Kidney (tissue), 14 donors: ENCODE results near the gene KCNH8. TPM values are rescaled to one million over a fixed set of nuclear protein-coding genes. Genes with fewer than 3 reads are reported as not detected.

Source experiments
- DNase-seq, 5 donors: peaks; one replicate each; pipeline ENCODE4 v3.0.0-alpha.2; 2013 to 2020
- FAIRE-seq: peaks from 2 replicates; lab custom pipeline; 2012; peaks lifted over from hg19 to GRCh38; lab: Jason Lieb, UNC
- H3K27ac ChIP-seq, 2 donors: one replicate each; pipeline ENCODE4 v1.7.0; 2013; ENCODE audit warnings: low read depth in 2 of 2, low read length in 2 of 2, inconsistent platforms in 1 of 2
- H3K27me3 ChIP-seq: one replicate; pipeline ENCODE4 v1.7.1; 2013; ENCODE audit warnings: low read length, inconsistent platforms; ENCODE audit not compliant: control insufficient read depth, insufficient read depth
- H3K36me3 ChIP-seq, 3 donors: one replicate each; pipeline versions ENCODE4 v1.7.0 to v1.7.1; 2013; ENCODE audit warnings: low read length in 3 of 3, control low read depth in 1 of 3, inconsistent platforms in 1 of 3; ENCODE audit not compliant: insufficient read depth in 3 of 3, control insufficient read depth in 2 of 3
- H3K4me1 ChIP-seq, 3 donors: one replicate each; pipeline versions ENCODE4 v1.7.0 to v1.7.1; 2013; ENCODE audit warnings: low read length in 3 of 3, inconsistent platforms in 1 of 3, low read depth in 1 of 3; ENCODE audit not compliant: control insufficient read depth in 2 of 3, insufficient read depth in 2 of 3
- H3K4me3 ChIP-seq, 3 donors: one replicate each; pipeline versions ENCODE4 v1.7.0 to v1.8.1; 2013; ENCODE audit warnings: low read length in 3 of 3, control low read depth in 1 of 3, inconsistent platforms in 1 of 3
- H3K9ac ChIP-seq, 3 donors: one replicate each; pipeline versions ENCODE4 v1.7.0 to v1.7.1; 2013; ENCODE audit warnings: low read length in 3 of 3, control low read depth in 1 of 3, inconsistent platforms in 1 of 3
- H3K9me3 ChIP-seq, 3 donors: one replicate each; pipeline versions ENCODE4 v1.7.0 to v1.7.1; 2013; ENCODE audit warnings: low read length in 3 of 3, control low read depth in 1 of 3, inconsistent platforms in 1 of 3; ENCODE audit not compliant: control insufficient read depth in 2 of 3, insufficient read depth in 1 of 3
- intact Hi-C: fragments of 100-400 bp; cut with DNase I; formaldehyde crosslinking; loops from one replicate; pipeline ENCODE4 v1.11.1; 2022
- polyA plus RNA-seq: library from polyadenylated mRNA; stranded (reverse); fragments of 350-450 nt; fragmentation: Illumina TruSeq; extraction: RNeasy Lipid Tissue Mini Kit (QIAGEN cat#74804); gene quantifications from one replicate; pipeline ENCODE4 v1.2.3, GENCODE V29; 2014; ENCODE audit warnings: low read depth, low replicate concordance; ENCODE audit not compliant: insufficient read depth
- total RNA-seq: library from RNA; stranded (reverse); fragmentation: NEBNext Ultra II Directional; extraction: Animal tissue kit (Norgen Biotek cat#: 25700); gene quantifications from one replicate; pipeline ENCODE4 v1.2.1, GENCODE V29; 2021
- TF ChIP-seq, protein P1 (sequence below): IDR thresholded peaks from 3 replicates; pipeline ENCODE4 v1.5.1; 2012; ENCODE audit warnings: mild to moderate bottlenecking, moderate library complexity, borderline replicate concordance; ENCODE audit not compliant: insufficient read depth; ENCODE audit errors: extremely low read depth
- donor health status: control.
- donor health status: control.
- donor health status: control.
- donor health status: control.
- donor health status: control.
- donor health status: DM: yes; HTN: yes; CAD: no.
- donor health status: Normal renal cell carcinoma (clear cell type).

KCNH8 gene
- total and polyA plus RNA-seq, 2 donors from 2014 or later = 1.0 TPM; not detected in 1

DNA sequence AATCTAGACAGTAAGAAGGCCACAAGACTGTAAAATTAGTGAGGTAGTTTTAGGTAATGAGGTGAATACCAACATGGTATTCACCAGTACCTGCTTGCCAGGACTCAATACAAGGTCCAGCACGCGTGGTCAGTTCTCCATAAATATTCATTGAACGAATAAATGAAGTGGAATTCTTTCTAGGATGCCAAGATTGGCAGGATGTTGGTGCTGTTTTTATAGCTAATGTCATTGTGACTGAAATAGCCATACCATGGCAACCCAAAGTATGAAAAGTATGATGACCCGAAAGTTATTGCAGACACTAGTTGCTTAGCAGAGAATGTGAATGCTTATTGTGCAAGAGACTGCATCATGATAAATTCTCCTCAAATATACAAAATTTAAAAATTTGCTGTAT, 307.2 kb downstream of the KCNH8 start:
- H3K4me3 ChIP-seq = no peak overlapping the region
- H3K4me1 ChIP-seq = no peaks in the 10 kb centered on the region
- intact Hi-C loops = no loop called here
- TF ChIP-seq, protein P1, sequence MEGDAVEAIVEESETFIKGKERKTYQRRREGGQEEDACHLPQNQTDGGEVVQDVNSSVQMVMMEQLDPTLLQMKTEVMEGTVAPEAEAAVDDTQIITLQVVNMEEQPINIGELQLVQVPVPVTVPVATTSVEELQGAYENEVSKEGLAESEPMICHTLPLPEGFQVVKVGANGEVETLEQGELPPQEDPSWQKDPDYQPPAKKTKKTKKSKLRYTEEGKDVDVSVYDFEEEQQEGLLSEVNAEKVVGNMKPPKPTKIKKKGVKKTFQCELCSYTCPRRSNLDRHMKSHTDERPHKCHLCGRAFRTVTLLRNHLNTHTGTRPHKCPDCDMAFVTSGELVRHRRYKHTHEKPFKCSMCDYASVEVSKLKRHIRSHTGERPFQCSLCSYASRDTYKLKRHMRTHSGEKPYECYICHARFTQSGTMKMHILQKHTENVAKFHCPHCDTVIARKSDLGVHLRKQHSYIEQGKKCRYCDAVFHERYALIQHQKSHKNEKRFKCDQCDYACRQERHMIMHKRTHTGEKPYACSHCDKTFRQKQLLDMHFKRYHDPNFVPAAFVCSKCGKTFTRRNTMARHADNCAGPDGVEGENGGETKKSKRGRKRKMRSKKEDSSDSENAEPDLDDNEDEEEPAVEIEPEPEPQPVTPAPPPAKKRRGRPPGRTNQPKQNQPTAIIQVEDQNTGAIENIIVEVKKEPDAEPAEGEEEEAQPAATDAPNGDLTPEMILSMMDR = no peak
- no peak overlapping the region for H3K27ac ChIP-seq
- no peaks in the 10 kb centered on the region for H3K9me3 ChIP-seq
- no peak overlapping the region for H3K9ac ChIP-seq
- H3K27me3 ChIP-seq = no peaks in the 10 kb centered on the region
- no peaks in the 10 kb centered on the region for H3K36me3 ChIP-seq
- FAIRE-seq (no peak), DNase-seq (no peak)

DNA sequence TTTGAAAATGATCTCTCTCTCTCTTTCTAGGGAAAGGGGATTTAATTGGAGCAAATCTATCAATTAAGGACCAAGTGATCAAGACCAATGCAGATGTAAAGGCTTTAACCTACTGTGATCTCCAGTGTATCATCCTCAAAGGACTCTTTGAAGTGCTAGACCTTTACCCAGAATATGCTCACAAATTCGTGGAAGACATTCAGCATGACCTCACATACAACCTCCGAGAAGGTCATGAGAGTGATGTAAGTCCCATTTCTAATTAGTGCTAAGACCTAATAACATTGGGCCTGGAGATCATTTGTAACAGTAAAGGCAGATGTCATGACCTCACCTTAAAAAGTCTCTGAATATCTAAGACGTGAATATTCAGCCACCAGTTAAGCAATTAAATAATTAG, 308.4 kb downstream of the KCNH8 start:
- Histone ChIP-seq H3K27ac (no peak overlapping the region), H3K36me3 (no peaks in the 10 kb centered on the region), H3K4me1 (no peaks in the 10 kb centered on the region), H3K4me3 (no peak overlapping the region), H3K27me3 (no peaks in the 10 kb centered on the region), H3K9ac (no peak overlapping the region), H3K9me3 (no peaks in the 10 kb centered on the region)
- DNase-seq = no peak
- intact Hi-C loops = no loop called here
- TF ChIP-seq, protein P1 = no peak
- no peak for FAIRE-seq

DNA sequence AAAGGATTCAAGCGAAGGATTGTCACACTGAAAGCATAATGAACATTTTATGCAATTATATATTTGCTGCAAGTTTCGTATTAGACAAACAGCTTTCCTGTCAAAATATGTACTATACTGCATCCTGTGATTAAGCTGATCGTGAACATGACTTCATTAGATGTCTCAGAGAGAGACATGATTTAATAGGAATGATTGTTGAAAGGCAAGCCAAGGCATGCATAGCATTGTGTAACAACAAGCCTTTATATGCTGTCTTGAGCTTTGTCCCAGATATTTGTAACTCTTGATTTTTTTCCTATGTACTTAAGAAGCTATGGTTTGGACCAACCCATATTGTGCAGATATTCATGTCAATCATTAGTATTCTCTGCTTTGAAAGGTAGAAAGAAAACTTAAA, 309.1 kb downstream of the KCNH8 start:
- no peaks in the 10 kb centered on the region for H3K27me3 ChIP-seq
- no peaks in the 10 kb centered on the region for H3K9me3 ChIP-seq
- no peak overlapping the region for H3K27ac ChIP-seq
- DNase-seq = no peak
- H3K36me3 ChIP-seq = no peaks in the 10 kb centered on the region
- no peak overlapping the region for H3K9ac ChIP-seq
- no peaks in the 10 kb centered on the region for H3K4me1 ChIP-seq
- TF ChIP-seq, protein P1 = no peak
- H3K4me3 ChIP-seq = no peak overlapping the region
- intact Hi-C loops = no loop called here
- FAIRE-seq = no peak

DNA sequence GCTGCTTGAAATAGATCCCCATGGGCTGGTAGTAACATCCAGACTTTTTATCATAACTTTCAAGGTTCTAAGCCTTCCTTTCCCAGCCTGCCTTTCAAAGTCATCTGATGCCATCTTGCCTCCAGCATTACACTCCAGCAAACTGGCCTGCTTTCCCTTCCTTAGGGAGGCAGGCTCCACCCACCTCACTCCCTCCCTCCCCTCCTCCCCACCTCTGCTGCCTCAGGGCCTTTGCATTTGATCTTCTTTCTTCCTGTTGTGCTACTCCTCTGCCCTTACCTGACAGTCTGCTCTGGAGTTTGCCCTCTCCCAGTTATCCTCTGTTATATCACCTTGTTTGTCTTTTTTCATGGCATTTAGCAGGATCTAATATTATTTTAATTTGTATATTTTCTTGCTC, 319.5 kb downstream of the KCNH8 start:
- intact Hi-C loops = no loop called here
- TF ChIP-seq, protein P1 = no peak
- FAIRE-seq (no peak), DNase-seq (peak in 1 of 5 donors; percentile 2)
- Histone ChIP-seq H3K9me3 (no peaks in the 10 kb centered on the region), H3K4me3 (no peak overlapping the region), H3K27ac (no peak overlapping the region), H3K9ac (no peak overlapping the region), H3K36me3 (no peaks in the 10 kb centered on the region), H3K27me3 (no peaks in the 10 kb centered on the region), H3K4me1 (no peaks in the 10 kb centered on the region)
